Measurements from ENCODE around the gene COL17A1.

- TF ChIP-seq ZNF331 (CRISPR knock-in tag; IDR thresholded peaks at IDR 0.05; ENCODE audit: low read depth): no peak
- TF ChIP-seq CTCF (conservative IDR thresholded peaks at IDR 0.05; ENCODE audit: low read depth in 2 of 2): peak in 1 of 2 experiments; percentile 32; a peak in 1 of 4 replicates
- no peak for TF ChIP-seq EZH2 (IDR thresholded peaks at IDR 0.05; ENCODE audit: low read depth, unreplicated experiment)
- TF ChIP-seq POLR2AphosphoS5 (IDR thresholded peaks at IDR 0.05; ENCODE audit: low read depth): no peak
- TF ChIP-seq REST (IDR thresholded peaks at IDR 0.05; ENCODE audit: unreplicated experiment): no peak
- TF ChIP-seq CREB1 (CRISPR knock-in tag; IDR thresholded peaks at IDR 0.05; ENCODE audit: low read depth): no peak
- no peak for TF ChIP-seq EZH2phosphoT487 (IDR thresholded peaks at IDR 0.05; ENCODE audit: unreplicated experiment)
- TF ChIP-seq JUNB (IDR thresholded peaks at IDR 0.05; ENCODE audit: unreplicated experiment): no peak
Measured at GRCh38 chr10:104123397-104123796, 37.7 kb upstream of the COL17A1 start.
